ENCODE measurements around the gene UBIAD1. TPM values are rescaled to one million over a fixed set of nuclear protein-coding genes. Genes with fewer than 3 reads are reported as not detected.

The UBIAD1 gene
- total RNA-seq, 2 experiments from 2014 or later: 22.7 to 28.9 TPM

DNA sequence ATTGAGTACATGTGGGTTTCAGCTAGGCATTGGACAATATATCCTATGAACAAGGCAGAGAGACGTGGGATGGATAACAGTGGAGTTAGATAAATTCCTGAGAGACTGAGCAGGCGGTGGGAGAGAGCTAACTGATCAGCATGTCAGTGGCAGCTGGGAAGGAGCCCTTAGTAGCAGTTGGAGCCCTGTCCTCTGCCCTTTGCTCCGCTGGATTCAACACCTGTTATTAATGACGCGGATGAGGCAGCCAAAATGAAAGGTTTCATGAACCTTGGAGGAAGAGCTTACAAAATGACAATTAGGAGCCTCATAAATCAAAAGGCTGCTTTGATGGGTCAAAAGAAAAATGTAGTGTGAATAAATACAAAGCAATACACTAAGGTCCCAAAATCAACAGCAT lies 16.1 kb downstream of the UBIAD1 start:
- intact Hi-C loops (cut with micrococcal nuclease; ENCODE audit: unreplicated experiment): no loop called here
- Histone ChIP-seq H3K36me3 (ENCODE audit: insufficient read depth, low read length) (peaks cover 80% of the 10 kb centered on the region), H3K79me2 (ENCODE audit: insufficient read depth, low read depth, low read length) (peaks cover 4% of the 10 kb centered on the region; the same call in 1 of the 2 replicates), H3K9me2 (ENCODE audit: insufficient read depth, low read length) (no peaks in the 10 kb centered on the region), H3K27ac (ENCODE audit: low read depth, low read length, poor library complexity, severe bottlenecking) (no peak overlapping the region), H3K4me1 (ENCODE audit: insufficient read depth, low read length, poor library complexity, severe bottlenecking) (no peaks in the 10 kb centered on the region), H2AFZ (ENCODE audit: low read length) (no peak overlapping the region), H3K4me2 (ENCODE audit: low read length) (no peak overlapping the region), H3K4me3 (ENCODE audit: low read depth, low read length, poor library complexity, severe bottlenecking) (no peak overlapping the region), H4K20me1 (ENCODE audit: insufficient read depth, low read length) (no peaks in the 10 kb centered on the region), H3K9me3 (ENCODE audit: low read length) (no peaks in the 10 kb centered on the region)
- CTCF ChIA-PET (ENCODE audit: unreplicated experiment): no interaction called here
- POLR2A ChIA-PET: interaction anchor here (1.2 kb wide), 1 partner anchor 197 kb away, joined by 3 read pairs; no protein-coding TSS in a partner anchor
- DNase-seq (ENCODE audit: low spot score): no peak
- TF ChIP-seq EZH2phosphoT487 (IDR thresholded peaks at IDR 0.05; ENCODE audit: borderline replicate concordance, low read depth, low read length): no peak
- TF ChIP-seq, protein P1, sequence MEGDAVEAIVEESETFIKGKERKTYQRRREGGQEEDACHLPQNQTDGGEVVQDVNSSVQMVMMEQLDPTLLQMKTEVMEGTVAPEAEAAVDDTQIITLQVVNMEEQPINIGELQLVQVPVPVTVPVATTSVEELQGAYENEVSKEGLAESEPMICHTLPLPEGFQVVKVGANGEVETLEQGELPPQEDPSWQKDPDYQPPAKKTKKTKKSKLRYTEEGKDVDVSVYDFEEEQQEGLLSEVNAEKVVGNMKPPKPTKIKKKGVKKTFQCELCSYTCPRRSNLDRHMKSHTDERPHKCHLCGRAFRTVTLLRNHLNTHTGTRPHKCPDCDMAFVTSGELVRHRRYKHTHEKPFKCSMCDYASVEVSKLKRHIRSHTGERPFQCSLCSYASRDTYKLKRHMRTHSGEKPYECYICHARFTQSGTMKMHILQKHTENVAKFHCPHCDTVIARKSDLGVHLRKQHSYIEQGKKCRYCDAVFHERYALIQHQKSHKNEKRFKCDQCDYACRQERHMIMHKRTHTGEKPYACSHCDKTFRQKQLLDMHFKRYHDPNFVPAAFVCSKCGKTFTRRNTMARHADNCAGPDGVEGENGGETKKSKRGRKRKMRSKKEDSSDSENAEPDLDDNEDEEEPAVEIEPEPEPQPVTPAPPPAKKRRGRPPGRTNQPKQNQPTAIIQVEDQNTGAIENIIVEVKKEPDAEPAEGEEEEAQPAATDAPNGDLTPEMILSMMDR (conservative IDR thresholded peaks at IDR 0.05; ENCODE audit: low read length): no peak
- BruUV-seq (replicated peaks): no TSS peak

DNA sequence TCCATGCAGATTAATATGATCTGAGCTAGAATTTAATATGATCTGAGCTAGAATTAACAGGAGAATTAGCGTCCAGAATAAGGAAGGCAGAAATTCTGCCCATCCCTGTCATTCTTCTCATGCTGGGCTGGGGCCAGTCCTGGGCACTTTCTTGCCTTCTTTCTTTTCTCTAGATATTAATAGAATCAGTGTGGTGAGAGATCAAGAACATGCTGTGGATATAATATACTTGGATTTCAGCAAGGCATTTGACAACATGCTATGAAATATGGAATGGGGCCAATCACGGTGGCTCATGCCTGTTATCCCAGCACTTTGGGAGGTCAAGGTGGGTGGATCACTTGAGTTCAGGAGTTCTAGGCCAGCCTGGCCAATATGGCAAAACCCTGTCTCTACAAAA lies 18.1 kb downstream of the UBIAD1 start:
- no peaks in the 10 kb centered on the region for H3K9me3 ChIP-seq (ENCODE audit: low read length)
- TF ChIP-seq, protein P1 (conservative IDR thresholded peaks at IDR 0.05; ENCODE audit: low read length): no peak
- TF ChIP-seq EZH2phosphoT487 (IDR thresholded peaks at IDR 0.05; ENCODE audit: borderline replicate concordance, low read depth, low read length): no peak
- H3K9me2 ChIP-seq (ENCODE audit: insufficient read depth, low read length): no peaks in the 10 kb centered on the region
- CTCF ChIA-PET (ENCODE audit: unreplicated experiment): interaction anchor here (1.0 kb wide), 1 partner anchor 10 kb away, joined by 3 read pairs; no protein-coding TSS in a partner anchor
- peaks cover 83% of the 10 kb centered on the region for H3K36me3 ChIP-seq (ENCODE audit: insufficient read depth, low read length)
- intact Hi-C loops (cut with micrococcal nuclease; ENCODE audit: unreplicated experiment): no loop called here
- H2AFZ ChIP-seq (ENCODE audit: low read length): no peak overlapping the region
- H4K20me1 ChIP-seq (ENCODE audit: insufficient read depth, low read length): no peaks in the 10 kb centered on the region
- H3K79me2 ChIP-seq (ENCODE audit: insufficient read depth, low read depth, low read length): no peaks in the 10 kb centered on the region
- no peak overlapping the region for H3K4me2 ChIP-seq (ENCODE audit: low read length)
- BruUV-seq (replicated peaks): no TSS peak
- no peak overlapping the region for H3K4me3 ChIP-seq (ENCODE audit: low read depth, low read length, poor library complexity, severe bottlenecking)
- no peak for DNase-seq (ENCODE audit: low spot score)
- H3K4me1 ChIP-seq (ENCODE audit: insufficient read depth, low read length, poor library complexity, severe bottlenecking): no peaks in the 10 kb centered on the region
- no peak overlapping the region for H3K27ac ChIP-seq (ENCODE audit: low read depth, low read length, poor library complexity, severe bottlenecking)
- POLR2A ChIA-PET: interaction anchor here (0.8 kb wide), 1 partner anchor 9 kb away, joined by 3 read pairs; no protein-coding TSS in a partner anchor

DNA sequence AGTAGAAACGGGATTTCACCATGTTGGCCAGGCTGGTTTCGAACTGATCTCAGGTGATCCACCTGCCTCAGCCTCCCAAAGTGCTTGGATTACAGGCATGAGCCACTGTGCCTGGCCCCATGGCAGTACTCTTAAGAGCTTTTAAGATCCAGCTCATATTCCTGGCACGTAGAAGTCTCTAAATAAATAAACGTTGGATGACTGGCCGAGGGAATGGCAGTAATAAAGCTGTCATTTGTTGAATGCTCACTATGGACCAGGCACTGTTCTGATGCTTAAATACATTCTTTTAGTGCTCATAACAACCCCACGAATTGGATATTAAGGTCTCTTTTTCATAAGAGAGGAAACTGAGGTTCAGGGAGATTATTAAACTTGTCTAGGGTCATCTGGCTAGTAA lies 20.9 kb downstream of the UBIAD1 start:
- no peaks in the 10 kb centered on the region for H3K79me2 ChIP-seq (ENCODE audit: insufficient read depth, low read depth, low read length)
- POLR2A ChIA-PET: no interaction called here
- H3K27ac ChIP-seq (ENCODE audit: low read depth, low read length, poor library complexity, severe bottlenecking): no peak overlapping the region
- H2AFZ ChIP-seq (ENCODE audit: low read length): no peak overlapping the region
- no peaks in the 10 kb centered on the region for H3K9me2 ChIP-seq (ENCODE audit: insufficient read depth, low read length)
- no peaks in the 10 kb centered on the region for H3K9me3 ChIP-seq (ENCODE audit: low read length)
- CTCF ChIA-PET (ENCODE audit: unreplicated experiment): no interaction called here
- H3K4me2 ChIP-seq (ENCODE audit: low read length): no peak overlapping the region
- DNase-seq (ENCODE audit: low spot score): no peak
- H3K4me3 ChIP-seq (ENCODE audit: low read depth, low read length, poor library complexity, severe bottlenecking): no peak overlapping the region
- no peaks in the 10 kb centered on the region for H4K20me1 ChIP-seq (ENCODE audit: insufficient read depth, low read length)
- no peak for TF ChIP-seq EZH2phosphoT487 (IDR thresholded peaks at IDR 0.05; ENCODE audit: borderline replicate concordance, low read depth, low read length)
- TF ChIP-seq, protein P1 (conservative IDR thresholded peaks at IDR 0.05; ENCODE audit: low read length): no peak
- H3K36me3 ChIP-seq (ENCODE audit: insufficient read depth, low read length): peaks cover 62% of the 10 kb centered on the region
- H3K4me1 ChIP-seq (ENCODE audit: insufficient read depth, low read length, poor library complexity, severe bottlenecking): no peaks in the 10 kb centered on the region
- BruUV-seq (replicated peaks): no TSS peak
- intact Hi-C loops (cut with micrococcal nuclease; ENCODE audit: unreplicated experiment): no loop called here

All from OCI-LY7 (cell line).